ENCODE results near the gene EMC6. TPM values are rescaled to one million over a fixed set of nuclear protein-coding genes. Genes with fewer than 3 reads are reported as not detected.

The EMC6 gene
- total and polyA plus RNA-seq, 2 of the 13 experiments (the other 11 are each of a cell fraction or from before 2014, with no cell fraction given) = 45.1 to 47.7 TPM

GRCh38 chr17:3636154-3636907, 32.3 kb upstream of the EMC6 start, which contains the start of the genes CTNS and SHPK (continued):
- TF ChIP-seq IKZF5 (CRISPR knock-in tag; IDR thresholded peaks at IDR 0.05) (peak; percentile 59; the same call in 1 of the 2 replicates), ZMYM3 (CRISPR knock-in tag; IDR thresholded peaks at IDR 0.05) (no peak), MEF2D (CRISPR knock-in tag; IDR thresholded peaks at IDR 0.05) (no peak), NR1H2 (CRISPR knock-in tag; IDR thresholded peaks at IDR 0.05; ENCODE audit: borderline replicate concordance, low read depth) (no peak), ZFAT (CRISPR knock-in tag; conservative IDR thresholded peaks at IDR 0.05) (no peak), THAP8 (CRISPR knock-in tag; IDR thresholded peaks at IDR 0.05; ENCODE audit: borderline replicate concordance) (peak; percentile 75; the same call in 1 of the 2 replicates), ZNF790 (CRISPR knock-in tag; IDR thresholded peaks at IDR 0.05; ENCODE audit: borderline replicate concordance) (peak; percentile 54; the same call in 1 of the 2 replicates), ZBTB7A (CRISPR knock-in tag; IDR thresholded peaks at IDR 0.05) (peak; percentile 33; the same call in 1 of the 2 replicates), PHF20 (CRISPR knock-in tag; IDR thresholded peaks at IDR 0.05) (peak; percentile 87), ZNF318 (CRISPR knock-in tag; IDR thresholded peaks at IDR 0.05) (peak; percentile 73; the same call in 1 of the 2 replicates), CC2D1A (CRISPR knock-in tag; IDR thresholded peaks at IDR 0.05) (no peak), ARID2 (CRISPR knock-in tag; IDR thresholded peaks at IDR 0.05; ENCODE audit: borderline replicate concordance) (peak; percentile 68; the same call in 1 of the 2 replicates), ZNF317 (CRISPR knock-in tag; IDR thresholded peaks at IDR 0.05) (peak; percentile 82), CEBPB (IDR thresholded peaks at IDR 0.05; ENCODE audit: borderline replicate concordance, low read depth, low read length) (no peak), ZBTB25 (CRISPR knock-in tag; IDR thresholded peaks at IDR 0.05) (peak; percentile 28; the same call in 1 of the 2 replicates), CENPT (CRISPR knock-in tag; IDR thresholded peaks at IDR 0.05; ENCODE audit: low read depth) (no peak), ATF7 (IDR thresholded peaks at IDR 0.05) (no peak), ATF7 (CRISPR knock-in tag; IDR thresholded peaks at IDR 0.05) (no peak)

Measured in HepG2 (cell line).